Thoracic aorta (tissue), 2 donors: ENCODE data around the gene ARGLU1. TPM values are rescaled to one million over a fixed set of nuclear protein-coding genes. Genes with fewer than 3 reads are reported as not detected.
A peak's percentile ranks its signal among the peaks of the same experiment; 100 is the strongest.

Experiments used
- ATAC-seq: fragments of 150-250 bp; one replicate; pipeline ENCODE4 v1.8.0; 2017; ENCODE audit warnings: low read depth; ENCODE audit not compliant: insufficient number of reproducible peaks, low FRiP score
- DNase-seq: peaks from one replicate; pipeline ENCODE4 v3.0.0-alpha.2; 2020; ENCODE audit warnings: low spot score
- H3K27ac ChIP-seq, 2 donors: fragments of 200-600 bp; sonication (generic); 1 replicate in 1 of 2; 2 replicates in 1 of 2; pipeline ENCODE4 v1.5.1; 2016; ENCODE audit warnings: mild to moderate bottlenecking in 2 of 2, moderate library complexity in 2 of 2
- H3K27me3 ChIP-seq: fragments of 200-600 bp; sonication (generic); replicated peaks from 2 replicates; pipeline ENCODE4 v1.6.0; 2016; ENCODE audit warnings: mild to moderate bottlenecking; ENCODE audit not compliant: insufficient read depth
- H3K36me3 ChIP-seq: fragments of 200-600 bp; sonication (generic); one replicate; pipeline ENCODE4 v1.5.1; 2016
- H3K4me1 ChIP-seq, 2 donors: fragments of 200-600 bp; sonication (generic); 1 replicate in 1 of 2; 2 replicates in 1 of 2; pipeline versions ENCODE4 v1.5.1 to v1.6.0; 2016; ENCODE audit warnings: low read depth in 2 of 2, mild to moderate bottlenecking in 1 of 2; ENCODE audit not compliant: control insufficient read depth in 1 of 2
- H3K4me3 ChIP-seq: fragments of 200-600 bp; sonication (generic); 2 replicates; pipeline ENCODE4 v1.5.1; 2016; ENCODE audit warnings: mild to moderate bottlenecking
- H3K9me3 ChIP-seq: fragments of 200-600 bp; sonication (generic); 2 replicates; pipeline ENCODE4 v1.5.1; 2016
- CTCF ChIP-seq: fragments of 200-600 bp; sonication (generic); IDR thresholded peaks from one replicate; pipeline ENCODE4 v1.5.1; 2019; ENCODE audit warnings: antibody characterized with exemption
- total RNA-seq, 2 donors: library from RNA; depleted of rRNA; stranded (reverse); fragments of >200 nt; gene quantifications; one replicate each; pipeline versions ENCODE4 v1.1.0 to v1.2.3, GENCODE V29; 2016

Gene ARGLU1
- total RNA-seq, 2 donors from 2014 or later = 112 to 159 TPM

- DNase-seq (no peak), ATAC-seq (no peak)
- TF ChIP-seq CTCF = no peak
- peak overlapping the region; percentile 89 for H3K4me3 ChIP-seq
- no peaks in the 10 kb centered on the region for H3K9me3 ChIP-seq
- H3K36me3 ChIP-seq = no peaks in the 10 kb centered on the region
- H3K4me1 ChIP-seq = peaks cover 0 to 29% of the 10 kb centered on the region in 2 donors
- H3K27ac ChIP-seq = peak overlapping the region; percentile 88 to 91
- no peaks in the 10 kb centered on the region for H3K27me3 ChIP-seq
These were observed 35.6 kb downstream of the ARGLU1 start for GRCh38 chr13:106532111-106532929.

- Histone ChIP-seq H3K36me3 (no peaks in the 10 kb centered on the region), H3K27me3 (no peaks in the 10 kb centered on the region), H3K4me3 (peak overlapping the region; percentile 89), H3K4me1 (peaks cover 0 to 37% of the 10 kb centered on the region in 2 donors), H3K27ac (peak overlapping the region; percentile 55 to 57), H3K9me3 (no peaks in the 10 kb centered on the region)
- DNase-seq (no peak), ATAC-seq (no peak)
- TF ChIP-seq CTCF = no peak
These were observed 36.9 kb downstream of the ARGLU1 start for GRCh38 chr13:106530980-106531481.

GRCh38 chr13:106530171-106530851 is 37.6 kb downstream of the ARGLU1 start:
- ATAC-seq (no peak), DNase-seq (no peak)
- no peak for TF ChIP-seq CTCF
- Histone ChIP-seq H3K4me3 (peak overlapping the region; percentile 89), H3K27me3 (no peaks in the 10 kb centered on the region), H3K9me3 (no peaks in the 10 kb centered on the region), H3K36me3 (no peaks in the 10 kb centered on the region), H3K27ac (peak overlapping the region; percentile 55 to 57), H3K4me1 (peaks cover 0 to 42% of the 10 kb centered on the region in 2 donors)

GRCh38 chr13:106529415-106530170 is 38.3 kb downstream of the ARGLU1 start:
- H3K4me3 ChIP-seq = peak overlapping the region; percentile 89
- no peak for ATAC-seq
- H3K36me3 ChIP-seq = no peaks in the 10 kb centered on the region
- peaks cover 0 to 42% of the 10 kb centered on the region in 2 donors for H3K4me1 ChIP-seq
- no peak for DNase-seq
- TF ChIP-seq CTCF = no peak
- no peaks in the 10 kb centered on the region for H3K9me3 ChIP-seq
- no peaks in the 10 kb centered on the region for H3K27me3 ChIP-seq
- peak overlapping the region; percentile 55 to 57 for H3K27ac ChIP-seq
